Kidney (tissue), 14 donors: ENCODE measurements around the gene ERGIC1. TPM values are rescaled to one million over a fixed set of nuclear protein-coding genes. Genes with fewer than 3 reads are reported as not detected.

Source experiments
- DNase-seq, 5 donors: peaks; one replicate each; pipeline ENCODE4 v3.0.0-alpha.2; 2013 to 2020
- FAIRE-seq: peaks from 2 replicates; lab custom pipeline; 2012; peaks lifted over from hg19 to GRCh38; lab: Jason Lieb, UNC
- H3K27ac ChIP-seq, 2 donors: one replicate each; pipeline ENCODE4 v1.7.0; 2013; ENCODE audit warnings: low read depth in 2 of 2, low read length in 2 of 2, inconsistent platforms in 1 of 2
- H3K27me3 ChIP-seq: one replicate; pipeline ENCODE4 v1.7.1; 2013; ENCODE audit warnings: low read length, inconsistent platforms; ENCODE audit not compliant: control insufficient read depth, insufficient read depth
- H3K36me3 ChIP-seq, 3 donors: one replicate each; pipeline versions ENCODE4 v1.7.0 to v1.7.1; 2013; ENCODE audit warnings: low read length in 3 of 3, control low read depth in 1 of 3, inconsistent platforms in 1 of 3; ENCODE audit not compliant: insufficient read depth in 3 of 3, control insufficient read depth in 2 of 3
- H3K4me1 ChIP-seq, 3 donors: one replicate each; pipeline versions ENCODE4 v1.7.0 to v1.7.1; 2013; ENCODE audit warnings: low read length in 3 of 3, inconsistent platforms in 1 of 3, low read depth in 1 of 3; ENCODE audit not compliant: control insufficient read depth in 2 of 3, insufficient read depth in 2 of 3
- H3K4me3 ChIP-seq, 3 donors: one replicate each; pipeline versions ENCODE4 v1.7.0 to v1.8.1; 2013; ENCODE audit warnings: low read length in 3 of 3, control low read depth in 1 of 3, inconsistent platforms in 1 of 3
- H3K9ac ChIP-seq, 3 donors: one replicate each; pipeline versions ENCODE4 v1.7.0 to v1.7.1; 2013; ENCODE audit warnings: low read length in 3 of 3, control low read depth in 1 of 3, inconsistent platforms in 1 of 3
- H3K9me3 ChIP-seq, 3 donors: one replicate each; pipeline versions ENCODE4 v1.7.0 to v1.7.1; 2013; ENCODE audit warnings: low read length in 3 of 3, control low read depth in 1 of 3, inconsistent platforms in 1 of 3; ENCODE audit not compliant: control insufficient read depth in 2 of 3, insufficient read depth in 1 of 3
- CTCF ChIP-seq: IDR thresholded peaks from 3 replicates; pipeline ENCODE4 v1.5.1; 2012; ENCODE audit warnings: mild to moderate bottlenecking, moderate library complexity, borderline replicate concordance; ENCODE audit not compliant: insufficient read depth; ENCODE audit errors: extremely low read depth
- intact Hi-C: fragments of 100-400 bp; cut with DNase I; formaldehyde crosslinking; loops from one replicate; pipeline ENCODE4 v1.11.1; 2022
- polyA plus RNA-seq: library from polyadenylated mRNA; stranded (reverse); fragments of 350-450 nt; fragmentation: Illumina TruSeq; extraction: RNeasy Lipid Tissue Mini Kit (QIAGEN cat#74804); gene quantifications from one replicate; pipeline ENCODE4 v1.2.3, GENCODE V29; 2014; ENCODE audit warnings: low read depth, low replicate concordance; ENCODE audit not compliant: insufficient read depth
- total RNA-seq: library from RNA; stranded (reverse); fragmentation: NEBNext Ultra II Directional; extraction: Animal tissue kit (Norgen Biotek cat#: 25700); gene quantifications from one replicate; pipeline ENCODE4 v1.2.1, GENCODE V29; 2021
- donor health status: control.
- donor health status: control.
- donor health status: control.
- donor health status: control.
- donor health status: control.
- donor health status: DM: yes; HTN: yes; CAD: no.
- donor health status: Normal renal cell carcinoma (clear cell type).

Gene ERGIC1
- total and polyA plus RNA-seq, 2 donors from 2014 or later: 88.0 to 183 TPM

- H3K27me3 ChIP-seq: no peaks in the 10 kb centered on the region
- H3K36me3 ChIP-seq: peaks cover 0 to 37% (median 7%) of the 10 kb centered on the region in 3 donors
- H3K9ac ChIP-seq: no peak overlapping the region
- FAIRE-seq (no peak), DNase-seq (no peak)
- H3K27ac ChIP-seq: no peak overlapping the region
- intact Hi-C loops: no loop called here
- no peaks in the 10 kb centered on the region for H3K9me3 ChIP-seq
- no peak for TF ChIP-seq CTCF
- H3K4me1 ChIP-seq: no peaks in the 10 kb centered on the region
- no peak overlapping the region for H3K4me3 ChIP-seq
Measured at GRCh38 chr5:172919525-172920446, 85.7 kb downstream of the ERGIC1 start.

GRCh38 chr5:172920447-172920849, 86.4 kb downstream of the ERGIC1 start:
- no peak for TF ChIP-seq CTCF
- Histone ChIP-seq H3K4me1 (no peaks in the 10 kb centered on the region), H3K27ac (no peak overlapping the region), H3K36me3 (peaks cover 0 to 31% (median 7%) of the 10 kb centered on the region in 3 donors), H3K9me3 (no peaks in the 10 kb centered on the region), H3K4me3 (no peak overlapping the region), H3K9ac (no peak overlapping the region), H3K27me3 (no peaks in the 10 kb centered on the region)
- DNase-seq (no peak), FAIRE-seq (no peak)
- intact Hi-C loops: no loop called here

- FAIRE-seq (no peak), DNase-seq (peak in 1 of 5 donors; percentile 43)
- no peak overlapping the region for H3K4me3 ChIP-seq
- no peak overlapping the region for H3K9ac ChIP-seq
- no peaks in the 10 kb centered on the region for H3K27me3 ChIP-seq
- H3K4me1 ChIP-seq: no peaks in the 10 kb centered on the region
- no peak for TF ChIP-seq CTCF
- H3K36me3 ChIP-seq: peaks cover 0 to 32% (median 9%) of the 10 kb centered on the region in 3 donors
- intact Hi-C loops: no loop called here
- no peaks in the 10 kb centered on the region for H3K9me3 ChIP-seq
- no peak overlapping the region for H3K27ac ChIP-seq
Measured at GRCh38 chr5:172920995-172921394, 86.9 kb downstream of the ERGIC1 start.
